ENCODE results near the gene FAM114A1. TPM values are rescaled to one million over a fixed set of nuclear protein-coding genes. Genes with fewer than 3 reads are reported as not detected.

Gene FAM114A1
- polyA plus RNA-seq, 2 of the 4 experiments (the other 2 are of a cell fraction): 44.2 to 55.4 TPM

DNA sequence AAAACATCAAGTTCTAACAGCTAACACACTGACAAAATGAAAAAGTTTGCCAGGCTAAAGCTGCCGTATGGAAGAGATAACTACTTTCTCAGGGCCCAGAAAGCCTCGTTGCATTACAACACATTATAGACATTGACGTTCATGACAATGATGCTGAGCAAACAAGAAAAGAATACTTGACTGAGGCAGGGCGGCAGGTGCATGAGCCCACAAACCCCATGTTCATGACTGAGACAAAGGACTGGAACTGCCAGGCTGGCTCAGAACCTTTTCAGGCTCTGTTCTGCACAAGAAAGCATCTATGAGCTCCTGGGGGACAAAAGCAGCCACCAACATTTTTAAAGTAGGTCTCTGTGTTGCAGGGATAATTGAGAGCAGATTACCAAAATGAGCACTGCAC, 24.6 kb upstream of the FAM114A1 start (continued):
- TF ChIP-seq, protein P1, sequence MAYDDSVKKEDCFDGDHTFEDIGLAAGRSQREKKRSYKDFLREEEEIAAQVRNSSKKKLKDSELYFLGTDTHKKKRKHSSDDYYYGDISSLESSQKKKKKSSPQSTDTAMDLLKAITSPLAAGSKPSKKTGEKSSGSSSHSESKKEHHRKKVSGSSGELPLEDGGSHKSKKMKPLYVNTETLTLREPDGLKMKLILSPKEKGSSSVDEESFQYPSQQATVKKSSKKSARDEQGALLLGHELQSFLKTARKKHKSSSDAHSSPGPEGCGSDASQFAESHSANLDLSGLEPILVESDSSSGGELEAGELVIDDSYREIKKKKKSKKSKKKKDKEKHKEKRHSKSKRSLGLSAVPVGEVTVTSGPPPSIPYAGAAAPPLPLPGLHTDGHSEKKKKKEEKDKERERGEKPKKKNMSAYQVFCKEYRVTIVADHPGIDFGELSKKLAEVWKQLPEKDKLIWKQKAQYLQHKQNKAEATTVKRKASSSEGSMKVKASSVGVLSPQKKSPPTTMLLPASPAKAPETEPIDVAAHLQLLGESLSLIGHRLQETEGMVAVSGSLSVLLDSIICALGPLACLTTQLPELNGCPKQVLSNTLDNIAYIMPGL (CRISPR knock-in tag; IDR thresholded peaks at IDR 0.05; ENCODE audit: borderline replicate concordance): no peak
- TF ChIP-seq JUN (IDR thresholded peaks at IDR 0.05): no peak
- TF ChIP-seq GATA3 (IDR thresholded peaks at IDR 0.05; ENCODE audit: borderline replicate concordance): no peak
- TF ChIP-seq FOXS1 (CRISPR knock-in tag; IDR thresholded peaks at IDR 0.05): no peak
- TF ChIP-seq RCOR1 (IDR thresholded peaks at IDR 0.05; ENCODE audit: low read depth, low read length): no peak
- no peak for TF ChIP-seq HOXA7 (CRISPR knock-in tag; IDR thresholded peaks at IDR 0.05)
- TF ChIP-seq TP53 (CRISPR knock-in tag; IDR thresholded peaks at IDR 0.05): no peak
- TF ChIP-seq ELK1 (IDR thresholded peaks at IDR 0.05; ENCODE audit: low read depth, low read length): no peak
- no peak for TF ChIP-seq MYC (IDR thresholded peaks at IDR 0.05; ENCODE audit: borderline replicate concordance, low read length)

- Histone ChIP-seq H3K4me3 (no peak overlapping the region), H3K4me2 (no peak overlapping the region), H3K27ac (no peak overlapping the region), H3K9me3 (no peaks in the 10 kb centered on the region), H3K4me1 (no peaks in the 10 kb centered on the region)
- WGBS (ENCODE audit: missing lambda C conversion rate): 100% methylated on average over 3 of the region's 3 CpGs
- ChIA-PET CTCF (interaction anchor here (1.1 to 1.5 kb wide), 2 partner anchors 15 to 87 kb away, joined by 4 read pairs; no protein-coding TSS in a partner anchor), POLR2A (no interaction called here)
- TF ChIP-seq JUNB (IDR thresholded peaks at IDR 0.05): no peak
- FAIRE-seq (no peak), DNase-seq (ENCODE audit: low read depth in 1 of 2, low spot score in 1 of 2) (no peak), ATAC-seq (no peak)
These were observed 21.6 kb upstream of the FAM114A1 start for GRCh38 chr4:38846015-38846414.

DNA sequence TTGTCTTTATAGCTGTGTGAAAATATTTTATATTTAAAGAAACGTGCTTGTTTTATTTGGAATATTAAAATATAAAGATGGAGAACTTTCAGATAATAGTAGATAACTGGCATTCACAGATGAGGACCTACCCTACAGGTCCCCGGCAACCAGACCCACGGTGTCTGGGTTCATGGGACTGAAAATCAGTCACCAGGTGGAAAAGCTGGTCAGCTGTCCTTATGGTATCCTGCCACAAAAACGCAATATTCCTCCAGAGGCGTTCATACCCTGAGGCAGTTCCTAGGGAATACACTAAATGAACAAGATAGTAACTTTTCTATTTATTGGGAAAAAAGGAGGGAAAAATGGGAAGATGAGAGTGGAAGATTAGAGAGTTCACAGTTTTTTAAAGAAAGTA, 12.1 kb upstream of the FAM114A1 start:
- ChIA-PET CTCF (interaction anchor here (0.6 to 1.8 kb wide), 12 partner anchors 9 to 676 kb away, joined by 3 to 8 read pairs (median 3); no protein-coding TSS in a partner anchor), POLR2A (no interaction called here)
- no peak for ATAC-seq
- H3K4me2 ChIP-seq: peak overlapping the region; percentile 95
- 10% methylated on average over 5 of the region's 5 CpGs for WGBS (ENCODE audit: missing lambda C conversion rate)
- no peak for TF ChIP-seq KDM5A (IDR thresholded peaks at IDR 0.05)
- no peak for TF ChIP-seq HOXB13 (CRISPR knock-in tag; IDR thresholded peaks at IDR 0.05; ENCODE audit: low read depth)
- TF ChIP-seq, protein P2, sequence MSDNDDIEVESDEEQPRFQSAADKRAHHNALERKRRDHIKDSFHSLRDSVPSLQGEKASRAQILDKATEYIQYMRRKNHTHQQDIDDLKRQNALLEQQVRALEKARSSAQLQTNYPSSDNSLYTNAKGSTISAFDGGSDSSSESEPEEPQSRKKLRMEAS (IDR thresholded peaks at IDR 0.05): no peak
- no peak for TF ChIP-seq ZSCAN20 (CRISPR knock-in tag; IDR thresholded peaks at IDR 0.05)
- no peak for TF ChIP-seq MAFK (IDR thresholded peaks at IDR 0.05; ENCODE audit: partially characterized antibody)
- TF ChIP-seq PBX3 (IDR thresholded peaks at IDR 0.05): no peak
- TF ChIP-seq EHMT2 (IDR thresholded peaks at IDR 0.05; ENCODE audit: low read depth): no peak
- no peak for TF ChIP-seq CEBPB (IDR thresholded peaks at IDR 0.05)
- TF ChIP-seq, protein P3, sequence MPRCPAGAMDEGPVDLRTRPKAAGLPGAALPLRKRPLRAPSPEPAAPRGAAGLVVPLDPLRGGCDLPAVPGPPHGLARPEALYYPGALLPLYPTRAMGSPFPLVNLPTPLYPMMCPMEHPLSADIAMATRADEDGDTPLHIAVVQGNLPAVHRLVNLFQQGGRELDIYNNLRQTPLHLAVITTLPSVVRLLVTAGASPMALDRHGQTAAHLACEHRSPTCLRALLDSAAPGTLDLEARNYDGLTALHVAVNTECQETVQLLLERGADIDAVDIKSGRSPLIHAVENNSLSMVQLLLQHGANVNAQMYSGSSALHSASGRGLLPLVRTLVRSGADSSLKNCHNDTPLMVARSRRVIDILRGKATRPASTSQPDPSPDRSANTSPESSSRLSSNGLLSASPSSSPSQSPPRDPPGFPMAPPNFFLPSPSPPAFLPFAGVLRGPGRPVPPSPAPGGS (IDR thresholded peaks at IDR 0.05): no peak
- TF ChIP-seq FOSL2 (IDR thresholded peaks at IDR 0.05): no peak
- TF ChIP-seq FOSL2 (CRISPR knock-in tag; IDR thresholded peaks at IDR 0.05): no peak
- TF ChIP-seq ATOH8 (CRISPR knock-in tag; IDR thresholded peaks at IDR 0.05; ENCODE audit: low read depth): no peak
- TF ChIP-seq, protein P4, sequence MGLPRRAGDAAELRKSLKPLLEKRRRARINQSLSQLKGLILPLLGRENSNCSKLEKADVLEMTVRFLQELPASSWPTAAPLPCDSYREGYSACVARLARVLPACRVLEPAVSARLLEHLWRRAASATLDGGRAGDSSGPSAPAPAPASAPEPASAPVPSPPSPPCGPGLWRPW (IDR thresholded peaks at IDR 0.05): no peak
- TF ChIP-seq TFCP2L1 (CRISPR knock-in tag; IDR thresholded peaks at IDR 0.05): no peak
- TF ChIP-seq MAZ (IDR thresholded peaks at IDR 0.05; ENCODE audit: borderline replicate concordance, low read depth, low read length): no peak
- peak overlapping the region; percentile 49 for H3K4me3 ChIP-seq
- FAIRE-seq: no peak
- peak overlapping the region; percentile 81 to 85 for H3K27ac ChIP-seq
- peaks cover 14% of the 10 kb centered on the region for H3K4me1 ChIP-seq
- DNase-seq (ENCODE audit: low read depth in 1 of 2, low spot score in 1 of 2): no peak
- no peaks in the 10 kb centered on the region for H3K9me3 ChIP-seq
